Stromal cell of bone marrow (primary cell): Measurements from ENCODE around the gene RGS7.
"Not testable (repeated sequence)": the region's sequence is repeated elsewhere in the genome, so short reads cannot be mapped to it uniquely, and the experiment has no call there.

Source experiments
- DNase-seq: peaks from one replicate; pipeline ENCODE4 v3.0.0-alpha.2; 2012; ENCODE audit warnings: low read depth

RGS7 gene

GRCh38 chr1:240980342-240980741, 376.7 kb downstream of the RGS7 start:
- DNase-seq, result no peak

GRCh38 chr1:240976685-240977084, 380.3 kb downstream of the RGS7 start:
- DNase-seq, result no peak

- DNase-seq, result no peak
These were observed 383.1 kb downstream of the RGS7 start for GRCh38 chr1:240973875-240974274.

GRCh38 chr1:240972059-240972458, 384.9 kb downstream of the RGS7 start:
- not testable (repeated sequence) for DNase-seq

GRCh38 chr1:240970253-240970652, 386.8 kb downstream of the RGS7 start:
- DNase-seq, result no peak

- DNase-seq, result no peak
These were observed 388.1 kb downstream of the RGS7 start for GRCh38 chr1:240968864-240969263.

GRCh38 chr1:240967070-240967724, 389.8 kb downstream of the RGS7 start:
- peak; percentile 20 for DNase-seq

- DNase-seq, result no peak
These were observed 391.4 kb downstream of the RGS7 start for GRCh38 chr1:240965581-240966091.

- no peak for DNase-seq
These were observed 394.9 kb downstream of the RGS7 start for GRCh38 chr1:240962086-240962485.

GRCh38 chr1:240956424-240956823, 400.6 kb downstream of the RGS7 start:
- DNase-seq, result no peak

- DNase-seq, result no peak
These were observed 401.0 kb downstream of the RGS7 start for GRCh38 chr1:240956020-240956419.

GRCh38 chr1:240947438-240948224, 409.4 kb downstream of the RGS7 start:
- DNase-seq, result no peak

- peak; percentile 43 for DNase-seq
These were observed 410.1 kb downstream of the RGS7 start for GRCh38 chr1:240946926-240947325.

- no peak for DNase-seq
These were observed 414.1 kb downstream of the RGS7 start for GRCh38 chr1:240942901-240943300.

GRCh38 chr1:240941701-240942370, 415.2 kb downstream of the RGS7 start:
- no peak for DNase-seq

- no peak for DNase-seq
These were observed 419.9 kb downstream of the RGS7 start for GRCh38 chr1:240936911-240937668.

- no peak for DNase-seq
These were observed 421.1 kb downstream of the RGS7 start for GRCh38 chr1:240935920-240936319.

- DNase-seq, result no peak
These were observed 426.0 kb downstream of the RGS7 start for GRCh38 chr1:240931031-240931430.

- DNase-seq, result no peak
These were observed 428.7 kb downstream of the RGS7 start for GRCh38 chr1:240928265-240928664.

GRCh38 chr1:240927821-240928220, 429.2 kb downstream of the RGS7 start:
- no peak for DNase-seq

GRCh38 chr1:240925273-240925672, 431.7 kb downstream of the RGS7 start:
- DNase-seq, result no peak

GRCh38 chr1:240917976-240918375, 439.0 kb downstream of the RGS7 start:
- no peak for DNase-seq
